A172 (cell line): ENCODE measurements around the gene PRDX4. TPM values are rescaled to one million over a fixed set of nuclear protein-coding genes. Genes with fewer than 3 reads are reported as not detected.
"Not testable (repeated sequence)": the region's sequence is repeated elsewhere in the genome, so short reads cannot be mapped to it uniquely, and the experiment has no call there.

Experiments
- DNase-seq: peaks from one replicate; pipeline ENCODE4 v3.0.0-alpha.2; 2015; ENCODE audit warnings: low spot score
- total RNA-seq: library from RNA; depleted of rRNA; stranded (reverse); fragments of >200 nt; shearing (Covaris generic); gene quantifications from 2 replicates; pipeline ENCODE4 v1.2.3, GENCODE V29; 2014; rRNA removed

The PRDX4 gene
- total RNA-seq, 1 experiment from 2014 or later = 330 TPM

DNA sequence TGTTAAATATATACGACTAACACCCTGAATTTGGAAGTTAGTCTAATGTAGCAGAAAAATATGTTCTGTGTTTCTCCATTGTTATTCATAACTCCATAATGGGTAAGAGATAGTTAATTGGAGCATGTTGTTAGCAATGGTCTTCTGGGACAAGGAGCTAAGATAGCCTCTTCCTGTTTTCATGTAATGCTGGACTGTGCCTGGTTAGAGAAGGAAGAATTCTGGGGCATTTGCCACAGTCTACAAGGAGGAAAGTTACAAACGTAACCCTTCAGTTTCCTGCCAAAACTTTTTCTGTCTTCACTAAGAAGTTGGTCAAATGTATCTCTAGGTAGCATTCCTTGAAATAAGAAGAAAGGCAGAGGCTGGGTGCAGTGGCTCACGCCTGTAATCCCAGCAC lies 5.8 kb downstream of the PRDX4 start:
- DNase-seq = no peak

DNA sequence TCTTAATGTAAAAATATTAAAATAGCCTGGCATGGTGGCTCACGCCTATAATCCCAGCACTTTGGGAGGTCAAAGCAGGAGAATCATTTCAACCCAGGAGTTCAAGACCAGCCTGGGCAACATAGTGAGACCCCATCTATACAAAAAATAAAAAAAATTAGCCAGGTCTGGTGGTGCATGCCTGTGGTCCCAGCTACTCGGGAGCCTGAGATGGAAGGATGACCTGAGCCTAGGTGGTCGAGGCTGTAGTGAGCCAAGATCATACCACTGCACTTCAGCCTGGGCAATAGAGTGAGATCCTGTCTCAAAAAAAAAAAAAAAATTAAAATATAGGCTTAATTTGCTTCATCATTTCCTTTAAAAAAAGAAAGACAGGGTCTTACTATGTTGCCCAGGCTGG lies 9.2 kb downstream of the PRDX4 start:
- DNase-seq = not testable (repeated sequence)

GRCh38 chrX:23692166-23692565 lies 24.9 kb downstream of the PRDX4 start:
- DNase-seq = no peak

- DNase-seq = peak; percentile 58
These were observed 27.3 kb downstream of the PRDX4 start for GRCh38 chrX:23694606-23695005.

DNA sequence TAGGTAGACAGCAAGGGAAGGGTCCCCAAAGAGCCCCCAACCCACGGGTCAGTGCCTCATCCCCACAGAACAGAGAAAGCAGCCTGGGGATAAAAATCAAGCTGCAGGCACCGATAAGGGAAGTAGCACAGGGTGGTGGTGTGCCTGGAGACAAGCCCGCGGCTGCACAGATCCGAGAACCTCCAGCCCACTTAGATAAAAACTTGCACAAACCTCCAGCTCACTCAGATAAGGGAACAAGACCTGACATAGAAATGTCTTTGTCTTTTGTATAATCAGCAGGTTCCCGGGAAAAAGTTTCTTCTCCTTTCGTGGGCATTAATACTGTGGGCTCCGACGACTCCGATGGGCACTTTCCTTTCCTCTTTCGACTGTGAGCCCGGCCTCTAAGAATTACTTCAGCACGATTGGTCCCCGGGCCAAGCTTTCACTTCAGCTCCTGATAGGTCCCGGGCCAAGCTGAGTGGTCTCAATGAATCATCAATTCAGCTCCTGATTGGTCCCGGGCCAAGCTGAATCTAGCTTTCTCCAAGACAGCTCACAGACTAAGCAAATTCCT lies 32.4 kb downstream of the PRDX4 start:
- no peak for DNase-seq

DNA sequence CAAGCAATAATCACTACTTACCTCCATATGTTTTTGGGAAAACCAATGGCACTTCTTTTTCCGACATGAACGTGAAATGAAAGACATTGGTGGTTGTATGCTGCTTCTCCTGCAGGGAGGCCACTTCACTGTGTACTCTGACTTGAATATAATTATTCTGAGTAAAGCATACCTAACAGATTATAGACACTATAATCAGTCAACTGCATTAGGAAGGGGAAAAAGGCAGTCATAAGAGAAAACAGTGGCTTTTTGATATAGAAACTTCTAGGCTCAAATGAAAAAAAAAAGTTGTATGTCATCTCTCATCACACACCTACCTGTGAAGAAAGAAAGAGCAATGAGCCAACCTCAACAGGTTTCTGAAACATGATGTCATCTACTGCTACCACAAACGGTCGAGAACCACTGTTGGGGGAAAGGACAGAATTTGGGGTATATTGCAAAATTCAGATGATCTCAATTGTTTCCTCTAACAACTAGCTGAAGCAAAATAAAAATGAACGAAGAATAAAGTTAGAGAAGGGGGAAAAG lies 37.4 kb downstream of the PRDX4 start:
- no peak for DNase-seq

GRCh38 chrX:23705235-23705634 lies 37.9 kb downstream of the PRDX4 start:
- no peak for DNase-seq

GRCh38 chrX:23720117-23720677 lies 52.9 kb downstream of the PRDX4 start:
- DNase-seq = no peak

- no peak for DNase-seq
These were observed 58.9 kb downstream of the PRDX4 start for GRCh38 chrX:23726191-23726590.

DNA sequence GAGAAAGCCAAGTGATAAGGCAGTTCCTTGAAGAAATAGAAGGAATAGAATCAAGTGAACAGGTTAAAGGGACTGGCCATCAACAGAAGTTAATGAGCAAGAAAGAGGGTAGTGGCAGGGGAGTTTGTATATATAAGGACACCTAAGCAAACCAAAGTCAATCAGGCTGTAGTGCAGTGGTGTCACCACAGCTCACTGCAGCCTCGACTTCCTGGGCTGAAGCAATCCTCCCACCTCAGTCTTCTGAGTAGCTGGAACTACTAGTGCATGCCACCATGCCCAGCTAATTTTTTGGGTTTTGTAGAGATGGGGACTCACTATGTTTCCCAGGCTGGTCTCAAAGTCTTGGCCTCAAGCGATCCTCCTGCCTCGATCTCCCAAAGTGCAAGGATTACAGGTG lies 59.9 kb downstream of the PRDX4 start:
- DNase-seq = no peak

- no peak for DNase-seq
These were observed 61.9 kb downstream of the PRDX4 start for GRCh38 chrX:23729214-23729613.

GRCh38 chrX:23731951-23732350 lies 64.7 kb downstream of the PRDX4 start:
- DNase-seq = no peak

- DNase-seq = no peak
These were observed 65.4 kb downstream of the PRDX4 start for GRCh38 chrX:23732704-23733103.

Other genes starting within 250 kb of the PRDX4 start
- gene ACOT9, start 75.8 kb downstream of the PRDX4 start, total RNA-seq = 135 and 176 TPM in 2 replicates
- gene SAT1, start 115.7 kb downstream of the PRDX4 start, total RNA-seq = 61.6 and 86.7 TPM in 2 replicates
- 64.7 and 84.7 TPM in 2 replicates for gene APOO, start 240.4 kb downstream of the PRDX4 start, total RNA-seq
- gene CXorf58, start 240.5 kb downstream of the PRDX4 start, total RNA-seq = 0.19 TPM in 1 of 2 replicates, not detected in the other